ENCODE data around the gene ATP2C2.

GRCh38 chr16:84367750-84368307, 509 bp upstream of the ATP2C2 start:
- no peak for TF ChIP-seq CTCF (IDR thresholded peaks at IDR 0.05)
- no peak for TF ChIP-seq POLR2A (IDR thresholded peaks at IDR 0.05)
- TF ChIP-seq POLR2AphosphoS5 (IDR thresholded peaks at IDR 0.05), result no peak
